Esophagus muscularis mucosa (tissue), 4 donors: ENCODE measurements around the gene MAPK8IP2. TPM values are rescaled to one million over a fixed set of nuclear protein-coding genes. Genes with fewer than 3 reads are reported as not detected.

ENCODE experiments used
- DNase-seq: peaks from one replicate; pipeline ENCODE4 v3.0.0-alpha.2; 2017; ENCODE audit errors: extremely low spot score
- H3K27ac ChIP-seq, 4 donors: fragments of 200-600 bp; sonication (generic); replicated peaks in 1 of 4; 1 replicate in 3 of 4; 2 replicates in 1 of 4; pipeline ENCODE4 v1.5.1; 2016 to 2019; ENCODE audit warnings: mild to moderate bottlenecking in 1 of 4
- H3K27me3 ChIP-seq, 4 donors: fragments of 200-600 bp; sonication (generic); one replicate each; pipeline versions ENCODE4 v1.5.1 to v1.6.0; 2016 to 2019
- H3K36me3 ChIP-seq, 4 donors: fragments of 200-600 bp; sonication (generic); one replicate each; pipeline ENCODE4 v1.5.1; 2016 to 2019
- H3K4me1 ChIP-seq, 4 donors: fragments of 200-600 bp; sonication (generic); one replicate each; pipeline ENCODE4 v1.5.1; 2016 to 2019
- H3K4me3 ChIP-seq, 4 donors: fragments of 200-600 bp; sonication (generic); 1 replicate in 2 of 4; 2 replicates in 2 of 4; pipeline ENCODE4 v1.5.1; 2016 to 2019; ENCODE audit warnings: mild to moderate bottlenecking in 4 of 4, moderate library complexity in 1 of 4
- H3K9me3 ChIP-seq, 4 donors: fragments of 200-600 bp; sonication (generic); 1 replicate in 3 of 4; 2 replicates in 1 of 4; pipeline ENCODE4 v1.5.1; 2016 to 2019
- EP300 ChIP-seq: sonication (generic); formaldehyde crosslinking; IDR thresholded peaks from one replicate; pipeline ENCODE4 v1.6.1; 2017; ENCODE audit warnings: antibody characterized with exemption
- POLR2A ChIP-seq: fragments of 450-650 bp; IDR thresholded peaks from one replicate; pipeline ENCODE4 v1.6.1; 2017; ENCODE audit warnings: antibody characterized with exemption, moderate library complexity, mild to moderate bottlenecking, low read depth
- POLR2AphosphoS5 ChIP-seq, 2 donors: sonication (generic); formaldehyde crosslinking; IDR thresholded peaks; one replicate each; pipeline ENCODE4 v1.6.1; 2017; ENCODE audit warnings: antibody characterized with exemption in 2 of 2
- WGBS: methylation state at CpG from one replicate; pipeline ENCODE4 v1.1.5; 2018; 5-methylcytosine and 5-hydroxymethylcytosine counted together
- intact Hi-C: fragments of 100-400 bp; cut with DNase I; formaldehyde crosslinking; loops from one replicate; pipeline ENCODE4 v1.15.1; 2023
- total RNA-seq, 4 donors: library from RNA; depleted of rRNA; stranded (reverse); fragments of >200 nt; gene quantifications; one replicate each; pipeline versions ENCODE4 v1.1.0 to v1.2.1, GENCODE V29; 2016
- TF ChIP-seq, protein P1 (sequence below), 3 experiments: fragments of 200-600 bp in 2 of 3; fragments of 450-650 bp in 1 of 3; sonication (generic) in 2 of 3; IDR thresholded peaks; one replicate each; pipeline ENCODE4 v1.5.1; 2017 to 2019; ENCODE audit warnings: antibody characterized with exemption in 3 of 3, mild to moderate bottlenecking in 2 of 3, moderate library complexity in 1 of 3

MAPK8IP2 gene
- total RNA-seq, 4 donors from 2014 or later = 1.2 to 4.2 (median 3.4) TPM

DNA sequence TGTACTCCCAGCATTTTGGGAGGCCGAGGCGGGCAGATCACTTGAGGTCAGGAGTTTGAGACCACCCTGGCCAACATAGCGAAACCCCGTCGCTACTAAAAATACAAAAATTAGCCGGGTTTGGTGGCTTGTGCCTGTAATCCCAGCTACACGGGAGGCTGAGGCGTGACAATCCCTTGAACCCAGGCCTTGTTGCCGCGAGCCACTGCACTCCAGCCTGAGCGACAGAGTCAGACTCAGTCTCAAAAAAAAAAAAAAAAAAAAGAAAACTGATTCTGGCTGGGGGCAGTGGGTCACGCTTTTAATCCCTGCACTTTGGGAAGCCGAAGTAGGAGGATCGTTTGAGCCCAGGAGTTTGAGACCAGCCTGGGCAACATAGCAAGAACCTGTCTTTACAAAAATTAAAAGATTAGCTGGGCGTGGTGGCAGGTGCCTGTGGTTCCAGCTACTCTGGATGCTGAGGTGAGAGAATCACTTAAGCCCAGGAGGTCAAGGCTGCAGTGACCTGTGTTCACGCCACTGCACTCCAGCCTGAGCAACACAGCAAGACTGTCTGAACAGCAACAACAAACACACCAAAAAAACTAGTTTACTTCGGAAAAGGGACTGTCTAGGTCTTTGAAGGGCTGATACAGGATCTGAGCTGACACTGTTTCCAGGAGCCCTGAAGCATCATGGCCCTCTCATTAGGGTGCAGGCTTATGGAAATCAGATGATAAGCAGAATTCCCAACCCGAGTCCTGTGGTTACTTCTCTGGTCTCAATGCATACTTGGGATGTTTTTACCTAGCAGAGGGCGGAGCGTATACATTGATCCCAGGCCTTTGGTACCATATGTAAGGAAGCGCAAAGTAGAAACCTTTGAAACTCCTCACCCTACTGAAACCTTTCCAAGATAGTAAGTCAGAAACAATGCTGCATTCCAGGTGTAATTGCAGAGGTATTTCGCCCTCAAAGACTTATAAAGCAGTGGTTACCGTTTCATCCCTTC lies 16.2 kb upstream of the MAPK8IP2 start:
- peaks cover 19 to 36% (median 26%) of the 10 kb centered on the region in 4 donors for H3K4me1 ChIP-seq
- no peak overlapping the region for H3K27ac ChIP-seq
- H3K36me3 ChIP-seq = peaks cover 0 to 20% (median 17%) of the 10 kb centered on the region in 4 donors
- no peaks in the 10 kb centered on the region for H3K9me3 ChIP-seq
- no peaks in the 10 kb centered on the region for H3K27me3 ChIP-seq
- intact Hi-C loops = loop anchor here (5.0 kb wide), 2 partner anchors 38 to 57 kb away; partner anchors contain the start of gene SCO2
- TF ChIP-seq EP300 (no peak), POLR2AphosphoS5 (IDR thresholded peaks at IDR 0.05) (no peak), POLR2A (no peak)
- TF ChIP-seq, protein P1, sequence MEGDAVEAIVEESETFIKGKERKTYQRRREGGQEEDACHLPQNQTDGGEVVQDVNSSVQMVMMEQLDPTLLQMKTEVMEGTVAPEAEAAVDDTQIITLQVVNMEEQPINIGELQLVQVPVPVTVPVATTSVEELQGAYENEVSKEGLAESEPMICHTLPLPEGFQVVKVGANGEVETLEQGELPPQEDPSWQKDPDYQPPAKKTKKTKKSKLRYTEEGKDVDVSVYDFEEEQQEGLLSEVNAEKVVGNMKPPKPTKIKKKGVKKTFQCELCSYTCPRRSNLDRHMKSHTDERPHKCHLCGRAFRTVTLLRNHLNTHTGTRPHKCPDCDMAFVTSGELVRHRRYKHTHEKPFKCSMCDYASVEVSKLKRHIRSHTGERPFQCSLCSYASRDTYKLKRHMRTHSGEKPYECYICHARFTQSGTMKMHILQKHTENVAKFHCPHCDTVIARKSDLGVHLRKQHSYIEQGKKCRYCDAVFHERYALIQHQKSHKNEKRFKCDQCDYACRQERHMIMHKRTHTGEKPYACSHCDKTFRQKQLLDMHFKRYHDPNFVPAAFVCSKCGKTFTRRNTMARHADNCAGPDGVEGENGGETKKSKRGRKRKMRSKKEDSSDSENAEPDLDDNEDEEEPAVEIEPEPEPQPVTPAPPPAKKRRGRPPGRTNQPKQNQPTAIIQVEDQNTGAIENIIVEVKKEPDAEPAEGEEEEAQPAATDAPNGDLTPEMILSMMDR (IDR thresholded peaks at IDR 0.05) = no peak
- H3K4me3 ChIP-seq = no peak overlapping the region
- 95% methylated on average over 23 of the region's 23 CpGs for WGBS
- no peak for DNase-seq

DNA sequence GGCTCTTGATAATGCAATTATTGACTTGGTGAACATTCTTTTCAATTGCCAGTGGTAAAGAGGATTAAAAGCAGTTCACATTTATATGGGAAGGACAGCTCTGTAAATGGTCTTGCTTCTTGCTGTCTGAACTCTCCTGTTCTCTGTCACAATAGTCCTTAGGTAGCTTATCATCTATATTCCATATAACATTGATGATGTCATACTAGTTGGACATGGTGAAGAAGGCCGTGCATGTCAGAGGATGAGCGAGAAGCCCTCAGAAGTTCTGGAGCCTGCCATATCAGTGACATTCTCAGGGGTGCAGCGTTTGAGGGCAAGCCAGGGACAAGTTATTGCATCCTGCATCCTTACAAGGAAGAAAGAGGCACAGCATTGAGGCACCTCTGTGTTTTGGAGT lies 15.4 kb upstream of the MAPK8IP2 start:
- intact Hi-C loops = no loop called here
- no peaks in the 10 kb centered on the region for H3K27me3 ChIP-seq
- no peaks in the 10 kb centered on the region for H3K9me3 ChIP-seq
- 89% methylated on average over 3 of the region's 3 CpGs for WGBS
- TF ChIP-seq EP300 (no peak), POLR2A (no peak), POLR2AphosphoS5 (IDR thresholded peaks at IDR 0.05) (no peak)
- TF ChIP-seq, protein P1 (IDR thresholded peaks at IDR 0.05) = no peak
- no peak for DNase-seq
- peaks cover 0 to 12% (median 11%) of the 10 kb centered on the region in 4 donors for H3K36me3 ChIP-seq
- H3K4me1 ChIP-seq = peaks cover 19 to 27% (median 22%) of the 10 kb centered on the region in 4 donors
- no peak overlapping the region for H3K4me3 ChIP-seq
- H3K27ac ChIP-seq = no peak overlapping the region

DNA sequence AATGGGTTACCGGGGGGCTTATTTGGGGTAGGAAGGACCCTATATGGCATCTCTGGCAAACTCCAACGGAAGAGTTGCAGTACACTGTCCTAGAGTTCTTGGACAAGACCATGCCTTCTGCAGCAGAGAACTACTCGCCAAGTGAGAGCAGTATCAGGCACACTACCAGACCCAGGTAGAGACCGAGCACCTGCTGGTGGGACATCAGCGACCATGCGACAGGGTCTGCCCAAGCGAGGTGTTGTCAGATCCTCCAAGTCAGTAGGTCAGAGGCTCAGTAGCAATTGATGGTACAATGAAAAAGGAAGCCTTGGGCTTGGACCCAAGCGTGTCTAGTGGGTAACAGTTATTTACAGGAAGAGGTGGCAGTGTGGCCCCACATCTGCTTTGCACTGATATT lies 14.8 kb upstream of the MAPK8IP2 start:
- 91% methylated on average over 8 of the region's 8 CpGs for WGBS
- no peak for DNase-seq
- intact Hi-C loops = no loop called here

DNA sequence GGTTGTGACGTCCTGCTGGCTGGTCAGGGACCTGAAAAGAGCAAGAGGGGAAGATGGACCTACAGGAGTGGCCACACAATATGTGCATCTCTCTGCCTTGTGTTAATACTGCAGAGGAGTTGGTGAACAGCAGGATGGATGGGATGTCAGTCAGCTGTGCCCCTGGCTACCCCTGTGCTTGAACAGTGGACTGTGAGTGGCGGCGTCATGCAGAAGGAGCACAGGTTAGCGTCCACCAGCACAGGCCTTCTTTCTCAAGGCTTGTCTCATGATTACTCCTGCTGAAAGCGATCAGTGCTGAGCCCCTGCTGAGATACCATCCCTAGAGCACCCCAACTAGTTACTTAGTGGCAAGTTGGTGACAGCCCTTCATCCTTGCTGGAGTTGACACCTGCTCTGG lies 14.2 kb upstream of the MAPK8IP2 start:
- intact Hi-C loops = no loop called here
- Histone ChIP-seq H3K27ac (no peak overlapping the region), H3K4me1 (peaks cover 12 to 17% (median 15%) of the 10 kb centered on the region in 4 donors), H3K4me3 (no peak overlapping the region), H3K9me3 (no peaks in the 10 kb centered on the region), H3K36me3 (peaks cover 0 to 1% (median under 1%) of the 10 kb centered on the region in 4 donors), H3K27me3 (no peaks in the 10 kb centered on the region)
- TF ChIP-seq, protein P1 (IDR thresholded peaks at IDR 0.05) = no peak
- TF ChIP-seq EP300 (no peak), POLR2AphosphoS5 (IDR thresholded peaks at IDR 0.05) (no peak), POLR2A (no peak)
- WGBS = 80% methylated on average over 5 of the region's 5 CpGs
- DNase-seq = no peak

More for the DNA sequence above, 14.8 kb upstream of the MAPK8IP2 start:
- H3K4me3 ChIP-seq = no peak overlapping the region
- H3K27me3 ChIP-seq = no peaks in the 10 kb centered on the region
- H3K4me1 ChIP-seq = peaks cover 19 to 24% (median 21%) of the 10 kb centered on the region in 4 donors
- peaks cover 0 to 8% (median 6%) of the 10 kb centered on the region in 4 donors for H3K36me3 ChIP-seq
- no peaks in the 10 kb centered on the region for H3K9me3 ChIP-seq
- H3K27ac ChIP-seq = no peak overlapping the region
- TF ChIP-seq EP300 (no peak), POLR2AphosphoS5 (IDR thresholded peaks at IDR 0.05) (no peak), POLR2A (no peak)
- TF ChIP-seq, protein P1 (IDR thresholded peaks at IDR 0.05) = no peak
